H1 (cell line): ENCODE results near the gene EVI2B. TPM values are rescaled to one million over a fixed set of nuclear protein-coding genes. Genes with fewer than 3 reads are reported as not detected.

Source experiments
- RAD21 ChIP-seq, 2 experiments: IDR thresholded peaks in 1 of 2; conservative IDR thresholded peaks in 1 of 2; 2 replicates each; pipeline ENCODE4 v1.6.1; 2011; ENCODE audit warnings: low read depth in 2 of 2, low read length in 2 of 2, improper control_type of control experiment in 1 of 2, inconsistent platforms in 1 of 2, mild to moderate bottlenecking in 1 of 2, moderate library complexity in 1 of 2
- RXRA ChIP-seq: IDR thresholded peaks from 2 replicates; pipeline ENCODE4 v1.6.1; 2011; ENCODE audit warnings: low read depth, mild to moderate bottlenecking, low read length, moderate library complexity; ENCODE audit not compliant: insufficient read depth
- polyA plus RNA-seq, 7 experiments: library from polyadenylated mRNA; depleted of rRNA in 3 of 7; stranded (reverse) in 5 of 7; unstranded in 2 of 7; fragments of >200 nt in 5 of 7; fragments of 200-250 nt in 2 of 7; gene quantifications; 1 replicate in 5 of 7; 2 replicates in 1 of 7; 4 replicates in 1 of 7; pipeline versions ENCODE4 v1.2.1 to v1.2.3, GENCODE V29; 2011 to 2013; ENCODE audit warnings: missing spikeins in 2 of 7, mixed read lengths in 2 of 7
- total RNA-seq: library from RNA; stranded (reverse); fragmentation: NEBNext Ultra II Directional; extraction: Animal tissue kit (Norgen Biotek cat#: 25700); gene quantifications from 2 replicates; pipeline ENCODE4 v1.2.1, GENCODE V29; 2021
- TF ChIP-seq, protein P1 (sequence below): fragments of 300-600 bp; sonication (generic); IDR thresholded peaks from 2 replicates; pipeline ENCODE4 v1.7.1; 2012; ENCODE audit warnings: low read length, moderate library complexity, mild to moderate bottlenecking, inconsistent platforms; ENCODE audit not compliant: insufficient replicate concordance

Gene EVI2B
- total and polyA plus RNA-seq, 2 of the 8 experiments (the other 6 are each of a cell fraction or from before 2014, with no cell fraction given) = not detected

GRCh38 chr17:31329221-31329620 is 15.4 kb upstream of the EVI2B start (continued):
- TF ChIP-seq, protein P1, sequence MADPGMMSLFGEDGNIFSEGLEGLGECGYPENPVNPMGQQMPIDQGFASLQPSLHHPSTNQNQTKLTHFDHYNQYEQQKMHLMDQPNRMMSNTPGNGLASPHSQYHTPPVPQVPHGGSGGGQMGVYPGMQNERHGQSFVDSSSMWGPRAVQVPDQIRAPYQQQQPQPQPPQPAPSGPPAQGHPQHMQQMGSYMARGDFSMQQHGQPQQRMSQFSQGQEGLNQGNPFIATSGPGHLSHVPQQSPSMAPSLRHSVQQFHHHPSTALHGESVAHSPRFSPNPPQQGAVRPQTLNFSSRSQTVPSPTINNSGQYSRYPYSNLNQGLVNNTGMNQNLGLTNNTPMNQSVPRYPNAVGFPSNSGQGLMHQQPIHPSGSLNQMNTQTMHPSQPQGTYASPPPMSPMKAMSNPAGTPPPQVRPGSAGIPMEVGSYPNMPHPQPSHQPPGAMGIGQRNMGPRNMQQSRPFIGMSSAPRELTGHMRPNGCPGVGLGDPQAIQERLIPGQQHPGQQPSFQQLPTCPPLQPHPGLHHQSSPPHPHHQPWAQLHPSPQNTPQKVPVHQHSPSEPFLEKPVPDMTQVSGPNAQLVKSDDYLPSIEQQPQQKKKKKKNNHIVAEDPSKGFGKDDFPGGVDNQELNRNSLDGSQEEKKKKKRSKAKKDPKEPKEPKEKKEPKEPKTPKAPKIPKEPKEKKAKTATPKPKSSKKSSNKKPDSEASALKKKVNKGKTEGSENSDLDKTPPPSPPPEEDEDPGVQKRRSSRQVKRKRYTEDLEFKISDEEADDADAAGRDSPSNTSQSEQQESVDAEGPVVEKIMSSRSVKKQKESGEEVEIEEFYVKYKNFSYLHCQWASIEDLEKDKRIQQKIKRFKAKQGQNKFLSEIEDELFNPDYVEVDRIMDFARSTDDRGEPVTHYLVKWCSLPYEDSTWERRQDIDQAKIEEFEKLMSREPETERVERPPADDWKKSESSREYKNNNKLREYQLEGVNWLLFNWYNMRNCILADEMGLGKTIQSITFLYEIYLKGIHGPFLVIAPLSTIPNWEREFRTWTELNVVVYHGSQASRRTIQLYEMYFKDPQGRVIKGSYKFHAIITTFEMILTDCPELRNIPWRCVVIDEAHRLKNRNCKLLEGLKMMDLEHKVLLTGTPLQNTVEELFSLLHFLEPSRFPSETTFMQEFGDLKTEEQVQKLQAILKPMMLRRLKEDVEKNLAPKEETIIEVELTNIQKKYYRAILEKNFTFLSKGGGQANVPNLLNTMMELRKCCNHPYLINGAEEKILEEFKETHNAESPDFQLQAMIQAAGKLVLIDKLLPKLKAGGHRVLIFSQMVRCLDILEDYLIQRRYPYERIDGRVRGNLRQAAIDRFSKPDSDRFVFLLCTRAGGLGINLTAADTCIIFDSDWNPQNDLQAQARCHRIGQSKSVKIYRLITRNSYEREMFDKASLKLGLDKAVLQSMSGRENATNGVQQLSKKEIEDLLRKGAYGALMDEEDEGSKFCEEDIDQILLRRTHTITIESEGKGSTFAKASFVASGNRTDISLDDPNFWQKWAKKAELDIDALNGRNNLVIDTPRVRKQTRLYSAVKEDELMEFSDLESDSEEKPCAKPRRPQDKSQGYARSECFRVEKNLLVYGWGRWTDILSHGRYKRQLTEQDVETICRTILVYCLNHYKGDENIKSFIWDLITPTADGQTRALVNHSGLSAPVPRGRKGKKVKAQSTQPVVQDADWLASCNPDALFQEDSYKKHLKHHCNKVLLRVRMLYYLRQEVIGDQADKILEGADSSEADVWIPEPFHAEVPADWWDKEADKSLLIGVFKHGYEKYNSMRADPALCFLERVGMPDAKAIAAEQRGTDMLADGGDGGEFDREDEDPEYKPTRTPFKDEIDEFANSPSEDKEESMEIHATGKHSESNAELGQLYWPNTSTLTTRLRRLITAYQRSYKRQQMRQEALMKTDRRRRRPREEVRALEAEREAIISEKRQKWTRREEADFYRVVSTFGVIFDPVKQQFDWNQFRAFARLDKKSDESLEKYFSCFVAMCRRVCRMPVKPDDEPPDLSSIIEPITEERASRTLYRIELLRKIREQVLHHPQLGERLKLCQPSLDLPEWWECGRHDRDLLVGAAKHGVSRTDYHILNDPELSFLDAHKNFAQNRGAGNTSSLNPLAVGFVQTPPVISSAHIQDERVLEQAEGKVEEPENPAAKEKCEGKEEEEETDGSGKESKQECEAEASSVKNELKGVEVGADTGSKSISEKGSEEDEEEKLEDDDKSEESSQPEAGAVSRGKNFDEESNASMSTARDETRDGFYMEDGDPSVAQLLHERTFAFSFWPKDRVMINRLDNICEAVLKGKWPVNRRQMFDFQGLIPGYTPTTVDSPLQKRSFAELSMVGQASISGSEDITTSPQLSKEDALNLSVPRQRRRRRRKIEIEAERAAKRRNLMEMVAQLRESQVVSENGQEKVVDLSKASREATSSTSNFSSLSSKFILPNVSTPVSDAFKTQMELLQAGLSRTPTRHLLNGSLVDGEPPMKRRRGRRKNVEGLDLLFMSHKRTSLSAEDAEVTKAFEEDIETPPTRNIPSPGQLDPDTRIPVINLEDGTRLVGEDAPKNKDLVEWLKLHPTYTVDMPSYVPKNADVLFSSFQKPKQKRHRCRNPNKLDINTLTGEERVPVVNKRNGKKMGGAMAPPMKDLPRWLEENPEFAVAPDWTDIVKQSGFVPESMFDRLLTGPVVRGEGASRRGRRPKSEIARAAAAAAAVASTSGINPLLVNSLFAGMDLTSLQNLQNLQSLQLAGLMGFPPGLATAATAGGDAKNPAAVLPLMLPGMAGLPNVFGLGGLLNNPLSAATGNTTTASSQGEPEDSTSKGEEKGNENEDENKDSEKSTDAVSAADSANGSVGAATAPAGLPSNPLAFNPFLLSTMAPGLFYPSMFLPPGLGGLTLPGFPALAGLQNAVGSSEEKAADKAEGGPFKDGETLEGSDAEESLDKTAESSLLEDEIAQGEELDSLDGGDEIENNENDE = no peak
- TF ChIP-seq RXRA = no peak
- no peak for TF ChIP-seq RAD21 (IDR thresholded peaks at IDR 0.05 in 1 of 2, conservative IDR thresholded peaks at IDR 0.05 in 1 of 2; ENCODE audit: low read depth in 2 of 2, low read length in 2 of 2)
